ENCODE measurements around the gene DMAC2.
A peak's percentile ranks its signal among the peaks of the same experiment; 100 is the strongest.
"Not testable (repeated sequence)": the region's sequence is repeated elsewhere in the genome, so short reads cannot be mapped to it uniquely, and the experiment has no call there.

The DMAC2 gene

GRCh38 chr19:41398050-41398418 lies 41.7 kb downstream of the DMAC2 start:
- DNase-seq, result no peak

- DNase-seq, result peak; percentile 100
These were observed 42.3 kb downstream of the DMAC2 start, which contains the start of the genes BCKDHA and EXOSC5 for GRCh38 chr19:41397086-41398049. BCKDHA (plus strand) TSS chr19:41397818; CDS start chr19:41397828, 10 bp downstream. EXOSC5 (minus strand) TSS chr19:41397359; CDS start chr19:41397328, 31 bp downstream.

GRCh38 chr19:41395355-41395754 lies 44.4 kb downstream of the DMAC2 start:
- DNase-seq, result no peak

GRCh38 chr19:41392775-41393174 lies 46.9 kb downstream of the DMAC2 start:
- no peak for DNase-seq

- DNase-seq, result no peak
These were observed 48.1 kb downstream of the DMAC2 start for GRCh38 chr19:41391618-41392017.

- no peak for DNase-seq
These were observed 53.3 kb downstream of the DMAC2 start for GRCh38 chr19:41386442-41386841.

- DNase-seq, result no peak
These were observed 55.4 kb downstream of the DMAC2 start for GRCh38 chr19:41384351-41384750.

- not testable (repeated sequence) for DNase-seq
These were observed 58.2 kb downstream of the DMAC2 start for GRCh38 chr19:41381536-41381935.

Data from CD4-positive, alpha-beta T cell treated with Interferon alpha-2 for 1 hour (primary cell).